ENCODE data around the gene JAKMIP2.

JAKMIP2 gene

DNA sequence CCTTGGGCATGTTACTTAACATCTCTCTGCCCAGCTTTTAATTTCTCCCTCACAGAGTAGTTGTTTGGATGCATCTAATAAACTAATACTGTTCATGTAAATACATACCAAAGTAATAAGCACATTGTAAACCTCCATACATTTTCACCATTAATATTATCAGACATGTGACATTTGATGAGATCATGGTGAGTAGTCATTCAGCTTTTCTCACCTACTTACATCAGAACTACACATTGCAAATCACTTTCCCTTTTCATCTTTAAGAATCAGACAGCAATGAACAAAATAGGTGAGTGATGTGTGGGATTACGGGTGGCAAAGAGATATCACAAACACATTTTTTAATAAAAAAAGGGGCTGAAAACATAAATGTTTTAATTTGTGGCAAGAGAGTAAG, 89.3 kb downstream of the JAKMIP2 start:
- DNase-seq, result no peak

DNA sequence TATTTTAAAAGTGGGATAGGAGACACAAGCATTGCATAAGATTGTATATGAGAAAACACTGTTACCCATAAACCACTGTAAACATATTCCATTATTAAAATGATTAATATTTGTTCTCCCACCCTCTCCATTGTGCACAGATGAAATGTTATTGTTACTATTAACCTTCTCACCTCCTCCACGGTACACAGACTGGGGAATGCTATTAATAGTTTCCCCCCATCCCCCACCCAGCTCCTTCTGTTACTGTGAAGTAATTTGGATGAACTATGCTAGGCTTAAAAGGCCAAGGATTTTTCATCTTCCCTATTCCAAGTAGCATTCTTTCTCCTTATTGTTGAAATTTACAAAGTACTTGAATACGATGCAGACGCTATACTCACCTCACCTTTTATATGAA, 91.4 kb downstream of the JAKMIP2 start:
- no peak for DNase-seq

DNA sequence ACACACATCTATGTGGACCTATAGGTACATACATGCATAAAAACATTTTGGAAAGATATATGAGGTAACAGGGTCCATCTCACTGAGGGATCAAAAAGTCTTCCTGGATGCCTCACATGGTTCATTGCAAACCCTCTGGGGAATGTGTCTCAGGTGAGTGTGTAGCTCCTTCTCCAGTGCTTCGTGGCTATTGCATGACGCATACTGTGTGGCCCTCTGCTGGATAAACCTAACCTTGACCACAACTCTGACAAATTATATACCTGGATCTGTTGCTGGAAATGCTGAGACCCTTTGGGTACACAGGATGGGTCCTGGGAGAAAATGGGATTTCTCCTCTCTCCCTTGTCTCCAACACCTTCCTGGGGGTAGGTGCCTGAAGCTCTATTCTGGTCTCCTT, 91.9 kb downstream of the JAKMIP2 start:
- DNase-seq, result no peak

DNA sequence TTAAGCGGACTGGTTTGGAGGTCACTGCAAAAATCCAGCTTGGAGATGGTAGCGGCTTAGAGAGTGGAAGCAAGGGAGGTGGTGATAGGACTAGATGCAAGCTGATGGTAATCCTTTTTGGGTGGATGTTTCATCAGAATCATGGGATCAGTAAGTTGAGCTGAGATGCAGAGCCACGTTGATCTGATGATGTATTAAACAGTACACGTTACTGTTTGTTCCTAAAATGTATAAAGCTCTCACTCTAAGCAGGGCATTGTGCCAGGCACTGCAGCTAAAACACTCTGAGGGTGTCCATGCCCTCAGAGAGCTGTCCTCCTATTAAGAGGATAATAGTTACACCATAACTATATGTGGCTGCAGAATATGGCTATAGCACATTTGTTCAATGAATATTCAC, 93.1 kb downstream of the JAKMIP2 start:
- DNase-seq, result no peak

DNA sequence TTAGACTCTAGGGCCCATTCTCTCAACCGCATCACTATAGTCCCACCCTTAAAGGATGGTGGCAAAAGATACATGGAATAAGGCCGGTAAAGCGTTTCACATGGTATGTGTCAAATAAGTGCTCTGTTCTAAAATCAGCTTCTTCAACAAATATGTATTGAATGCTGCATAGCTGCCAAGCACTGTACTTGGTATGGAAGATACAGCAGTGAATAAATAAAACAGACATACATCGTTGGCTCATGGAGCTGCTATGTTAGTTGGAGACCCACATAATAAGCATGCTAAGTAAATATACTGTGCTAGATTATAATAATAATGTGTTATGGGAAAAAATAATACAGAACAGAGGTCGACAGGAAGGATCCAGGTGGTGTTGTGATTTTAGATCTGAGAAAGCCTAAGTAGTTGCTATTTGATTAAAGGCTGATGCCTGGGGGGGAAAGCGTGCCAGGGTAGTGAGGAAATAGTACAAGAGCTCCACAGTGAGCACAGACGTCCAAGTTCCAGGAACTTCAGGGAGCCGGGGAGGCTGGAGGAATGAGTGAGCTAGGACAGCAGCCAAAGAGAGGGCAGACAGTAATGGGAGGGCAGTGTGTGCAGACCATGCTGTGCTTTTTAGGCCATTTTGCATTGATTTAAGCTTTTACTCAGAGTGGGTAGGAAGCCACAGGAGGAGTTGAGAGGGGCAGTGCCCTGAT, 93.7 kb downstream of the JAKMIP2 start:
- peak; percentile 17 for DNase-seq

DNA sequence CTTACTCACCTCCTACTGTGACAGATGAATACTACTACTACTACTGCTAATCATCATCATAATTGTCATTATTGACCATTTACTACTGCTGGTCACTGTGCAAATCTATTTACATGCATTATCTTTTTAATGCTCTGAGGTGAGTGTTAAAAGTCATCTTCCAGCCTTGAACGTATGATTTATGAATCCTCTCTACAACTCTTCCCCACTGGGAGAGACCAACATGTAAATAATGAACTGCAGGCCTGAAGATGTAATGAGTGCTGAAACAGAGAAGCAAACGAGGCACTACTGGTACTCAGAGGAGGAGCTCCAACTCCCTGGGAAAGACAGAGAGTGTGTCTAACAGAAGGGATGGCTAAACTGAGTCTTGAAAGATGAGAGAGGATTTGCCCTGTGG, 95.4 kb downstream of the JAKMIP2 start:
- peak; percentile 75 for DNase-seq

DNA sequence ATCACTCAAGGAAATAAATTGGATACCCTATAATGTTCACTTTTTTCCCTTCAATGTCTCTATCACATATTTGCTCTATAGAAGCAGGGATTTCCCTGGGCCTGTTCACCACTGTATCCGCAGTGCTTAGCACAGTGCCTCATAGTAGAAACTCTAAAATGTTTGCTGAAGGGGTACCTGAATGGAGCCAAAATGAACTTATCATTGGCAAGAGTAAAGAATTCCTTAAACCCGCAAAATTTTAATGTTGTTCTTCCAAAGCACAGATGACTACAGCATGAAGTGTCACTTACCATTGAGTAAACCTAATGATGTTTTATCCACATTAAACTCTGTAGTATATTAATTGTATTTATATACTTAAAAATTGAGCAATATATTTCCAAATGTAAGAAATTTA, 96.1 kb downstream of the JAKMIP2 start:
- no peak for DNase-seq

DNA sequence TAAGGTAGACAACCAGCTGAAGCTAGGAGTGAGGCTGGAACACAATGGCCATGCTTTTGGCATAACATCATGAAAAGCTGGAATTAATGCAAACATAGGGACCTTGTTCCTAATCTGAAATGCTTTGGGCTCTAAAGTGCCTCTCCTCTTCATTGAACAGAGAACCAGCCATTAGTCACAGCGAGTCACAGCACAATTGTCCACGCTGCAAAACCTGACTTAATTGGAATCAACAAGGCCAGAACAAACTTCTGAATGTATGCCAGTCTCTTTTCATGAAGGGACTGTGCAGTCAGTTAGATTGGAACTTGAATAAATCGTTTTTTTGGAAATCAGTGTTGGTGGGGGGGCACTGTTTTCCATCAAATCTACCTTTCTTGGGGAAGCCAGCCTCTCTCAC, 96.5 kb downstream of the JAKMIP2 start:
- DNase-seq, result no peak

DNA sequence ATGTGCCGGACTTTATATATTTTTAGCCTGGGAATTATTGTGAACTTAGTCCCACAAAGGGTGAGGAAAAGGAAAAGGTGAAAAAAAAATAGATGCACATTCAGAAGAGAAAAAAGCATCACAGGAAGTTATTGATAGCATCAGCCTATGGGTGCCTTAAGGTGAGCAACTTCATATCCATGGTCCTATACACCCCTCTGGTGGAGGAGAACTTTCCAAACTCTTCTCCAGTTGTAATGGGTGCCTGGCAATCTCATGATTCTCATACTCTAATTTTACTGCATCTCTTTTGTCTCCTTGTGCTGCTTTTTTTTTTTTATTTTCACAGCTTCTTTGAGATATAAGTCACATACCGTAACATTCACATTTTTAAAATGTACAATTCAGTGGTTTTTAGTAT, 107.4 kb downstream of the JAKMIP2 start:
- DNase-seq, result peak; percentile 25

DNA sequence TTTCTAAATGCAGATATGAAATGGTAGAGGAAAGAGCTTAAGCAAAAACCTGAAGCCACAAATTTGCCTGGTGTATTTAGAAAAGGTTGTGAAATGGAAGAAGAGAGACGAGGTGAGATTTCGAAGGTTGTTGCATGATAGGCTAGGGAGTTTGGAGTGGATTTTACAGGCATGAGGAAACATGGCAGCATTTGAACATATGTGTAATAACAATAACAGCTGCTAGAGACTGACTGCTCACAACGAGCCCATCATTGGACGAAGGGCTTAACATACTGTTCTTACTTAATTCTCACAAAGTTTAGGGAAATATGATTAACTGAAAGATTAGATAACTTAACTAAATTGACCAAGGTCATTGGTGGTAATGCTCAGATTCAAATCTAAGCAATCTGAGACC, 108.1 kb downstream of the JAKMIP2 start:
- DNase-seq, result no peak

DNA sequence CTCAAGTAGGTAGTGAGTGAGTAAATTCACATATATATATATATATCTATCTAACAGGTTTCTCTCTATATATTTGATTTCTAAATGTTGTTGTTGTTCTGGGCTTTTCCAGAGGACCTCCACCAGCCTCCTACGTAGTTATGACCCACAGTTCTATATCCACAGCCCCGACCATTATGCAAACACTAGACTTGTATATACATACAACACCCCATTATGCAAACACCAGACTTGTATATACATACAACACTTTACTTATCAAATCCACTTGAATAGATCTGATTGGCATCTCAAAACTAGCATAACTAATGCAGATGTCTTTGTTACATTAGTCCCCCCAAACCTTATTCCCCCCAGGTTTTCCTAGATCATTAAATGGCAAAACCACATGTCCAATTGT, 108.7 kb downstream of the JAKMIP2 start:
- no peak for DNase-seq

DNA sequence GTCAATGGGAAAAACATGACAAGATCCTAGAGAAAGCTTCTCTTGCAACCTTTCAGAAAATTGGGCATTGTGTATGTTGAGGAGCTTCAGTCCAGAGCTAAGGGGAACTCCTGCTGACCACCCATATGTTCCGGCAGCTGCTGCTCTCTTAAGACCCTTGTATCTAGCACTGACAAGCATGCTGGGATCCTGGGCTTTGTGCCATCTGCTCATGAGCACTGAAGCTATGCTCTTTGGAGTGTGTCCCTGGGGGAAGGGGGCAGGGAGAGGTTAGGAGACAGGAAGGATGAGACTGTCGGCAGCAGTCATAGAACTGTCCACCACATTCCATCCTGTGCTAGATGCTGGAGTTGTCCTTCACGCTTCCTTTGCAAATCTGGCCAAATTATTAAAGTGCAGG, 109.3 kb downstream of the JAKMIP2 start:
- DNase-seq, result peak; percentile 16

DNA sequence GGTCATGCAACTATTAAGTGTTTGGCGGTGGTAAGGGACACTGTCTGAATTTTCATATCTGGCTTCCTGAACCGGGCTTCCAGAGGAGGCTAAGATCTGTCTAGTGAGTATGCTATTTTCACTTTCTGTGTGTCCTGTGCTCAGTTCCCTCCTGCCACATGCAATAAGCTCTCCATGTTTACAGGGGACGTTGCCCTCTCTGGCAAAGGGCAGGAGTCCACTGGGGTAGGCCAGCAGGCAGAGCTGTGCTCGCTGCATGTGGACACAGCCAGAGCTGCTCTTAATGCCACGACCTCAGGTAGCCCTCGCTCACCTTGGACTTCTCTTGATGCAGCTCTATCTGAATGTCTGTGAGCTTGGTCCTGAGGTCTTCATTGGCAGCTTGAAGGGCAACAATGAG, 111.2 kb downstream of the JAKMIP2 start:
- DNase-seq, result no peak

DNA sequence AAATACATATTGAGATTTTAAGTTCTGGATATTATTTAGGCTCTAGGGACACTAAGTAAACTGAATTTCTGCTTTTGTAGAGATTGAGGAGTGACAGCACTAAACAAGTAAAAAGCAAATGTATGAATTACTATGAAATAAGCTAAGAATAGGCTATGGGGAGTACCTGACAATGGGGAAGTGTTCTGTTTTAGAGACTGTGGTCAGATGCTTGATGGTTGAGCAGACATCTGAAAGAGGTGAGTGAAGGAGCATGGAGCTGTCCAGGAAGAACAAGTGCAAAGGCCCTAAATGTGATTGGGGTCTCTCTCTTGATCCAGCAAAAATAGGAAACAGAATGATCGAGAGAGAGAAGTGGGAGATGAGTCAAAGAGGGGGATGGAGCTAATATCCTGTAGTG, 111.7 kb downstream of the JAKMIP2 start:
- DNase-seq, result no peak

DNA sequence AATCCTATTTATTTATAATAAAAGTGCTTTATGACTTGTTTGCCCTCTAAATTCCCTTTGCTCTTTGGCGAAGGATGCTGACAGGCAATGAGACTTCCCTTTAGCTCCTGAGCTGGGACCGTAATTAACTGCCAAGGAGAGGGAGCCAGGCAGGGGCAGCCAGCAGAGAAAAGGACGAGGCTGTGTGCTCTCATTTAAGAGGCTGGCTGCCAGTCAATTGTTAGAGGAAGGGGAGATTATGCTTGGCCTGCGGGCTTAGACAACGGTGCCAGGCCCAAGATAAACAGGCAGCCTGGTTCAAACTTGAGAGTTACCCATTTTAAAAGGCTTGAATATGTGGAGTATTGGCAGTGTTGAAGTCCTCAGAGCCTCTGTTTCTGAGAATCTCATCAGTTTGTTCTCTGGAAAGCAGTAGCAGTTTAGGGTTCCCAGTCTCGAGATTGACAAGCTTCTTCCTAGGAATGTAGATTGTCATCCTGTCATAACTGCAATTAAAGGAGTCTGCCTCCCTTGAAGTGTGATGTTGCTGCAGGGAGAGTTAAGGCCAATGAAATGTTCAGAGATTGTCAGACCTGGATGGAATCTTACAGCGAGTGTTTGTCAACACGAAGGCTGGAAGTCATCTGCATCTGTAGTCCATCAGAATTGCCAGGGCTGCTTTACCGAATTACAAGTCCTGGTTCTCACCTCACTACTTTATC, 113.2 kb downstream of the JAKMIP2 start:
- DNase-seq, result no peak

DNA sequence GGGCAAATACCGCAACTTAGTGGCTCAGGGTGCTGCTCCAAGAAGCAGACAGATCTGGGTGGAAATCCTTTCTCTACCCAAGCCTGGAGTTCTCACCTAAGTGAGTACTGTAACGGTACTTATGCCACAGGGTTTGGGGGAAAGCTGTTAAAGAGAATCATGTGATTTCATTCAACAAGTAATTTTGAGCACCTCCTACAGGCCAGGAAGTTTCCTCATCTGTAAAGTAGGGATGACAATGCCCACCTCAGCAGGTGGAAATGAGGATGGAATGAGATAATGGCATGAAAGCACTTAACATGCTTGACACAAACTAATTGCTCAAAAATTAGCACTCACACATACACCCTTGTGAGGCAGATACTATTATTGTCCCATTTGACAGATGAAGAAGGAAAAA, 114.1 kb downstream of the JAKMIP2 start:
- DNase-seq, result no peak

DNA sequence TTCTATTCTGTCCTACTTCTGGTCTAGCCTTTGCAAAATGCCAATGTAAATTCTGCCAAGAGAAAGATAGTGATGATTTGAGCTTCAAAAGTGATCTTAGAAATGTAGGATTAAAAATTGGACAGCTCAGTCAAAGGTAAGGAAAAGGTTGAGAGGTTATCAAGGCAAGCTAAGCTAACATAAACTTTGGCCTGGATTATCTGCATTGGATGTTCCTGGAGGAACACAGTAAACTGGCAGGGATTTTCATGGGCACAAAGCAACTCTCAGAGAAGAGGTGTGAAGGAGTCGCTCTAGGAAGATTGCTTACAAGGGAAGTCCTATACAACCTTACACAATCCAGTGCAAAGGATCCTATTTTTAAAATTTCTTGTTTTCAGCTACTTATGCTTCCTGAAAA, 115.2 kb downstream of the JAKMIP2 start:
- no peak for DNase-seq

DNA sequence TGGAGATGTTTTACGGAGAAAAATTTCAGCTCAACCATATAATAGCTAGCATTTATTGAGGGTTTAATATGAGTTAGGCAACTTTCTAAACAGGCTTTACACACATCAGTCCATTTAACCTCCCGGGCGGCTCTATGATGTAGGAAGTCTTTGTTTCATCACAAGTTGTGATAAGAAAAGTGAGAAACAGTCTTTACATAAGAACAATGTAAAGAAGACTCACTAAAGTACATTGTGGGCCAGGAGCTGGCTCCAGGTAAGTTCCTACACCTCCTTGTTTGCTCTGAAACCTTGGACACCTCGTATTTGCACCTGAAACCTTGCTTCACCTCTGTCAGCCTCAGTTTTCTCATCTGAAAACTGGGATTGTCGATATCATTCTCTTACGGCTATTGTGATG, 116.1 kb downstream of the JAKMIP2 start:
- DNase-seq, result no peak

DNA sequence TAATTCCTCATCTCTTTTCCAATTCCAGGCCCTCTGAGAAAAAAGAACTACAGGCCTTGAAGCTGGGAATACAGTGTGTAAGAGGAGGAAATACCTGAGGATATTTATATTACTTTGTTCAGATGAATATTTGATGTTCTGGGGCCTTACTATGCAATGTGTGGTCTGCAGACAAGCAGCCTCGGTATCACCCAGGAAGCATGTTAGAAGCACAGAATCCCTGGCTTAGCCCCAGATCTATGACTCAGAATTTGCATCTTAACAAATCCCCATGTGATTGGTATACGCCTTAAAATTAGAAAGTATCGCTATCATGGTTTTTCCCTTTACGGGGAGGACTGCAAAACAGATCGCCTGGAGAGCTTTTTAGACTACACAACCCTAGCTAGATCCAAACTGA, 121.0 kb downstream of the JAKMIP2 start:
- DNase-seq, result no peak

DNA sequence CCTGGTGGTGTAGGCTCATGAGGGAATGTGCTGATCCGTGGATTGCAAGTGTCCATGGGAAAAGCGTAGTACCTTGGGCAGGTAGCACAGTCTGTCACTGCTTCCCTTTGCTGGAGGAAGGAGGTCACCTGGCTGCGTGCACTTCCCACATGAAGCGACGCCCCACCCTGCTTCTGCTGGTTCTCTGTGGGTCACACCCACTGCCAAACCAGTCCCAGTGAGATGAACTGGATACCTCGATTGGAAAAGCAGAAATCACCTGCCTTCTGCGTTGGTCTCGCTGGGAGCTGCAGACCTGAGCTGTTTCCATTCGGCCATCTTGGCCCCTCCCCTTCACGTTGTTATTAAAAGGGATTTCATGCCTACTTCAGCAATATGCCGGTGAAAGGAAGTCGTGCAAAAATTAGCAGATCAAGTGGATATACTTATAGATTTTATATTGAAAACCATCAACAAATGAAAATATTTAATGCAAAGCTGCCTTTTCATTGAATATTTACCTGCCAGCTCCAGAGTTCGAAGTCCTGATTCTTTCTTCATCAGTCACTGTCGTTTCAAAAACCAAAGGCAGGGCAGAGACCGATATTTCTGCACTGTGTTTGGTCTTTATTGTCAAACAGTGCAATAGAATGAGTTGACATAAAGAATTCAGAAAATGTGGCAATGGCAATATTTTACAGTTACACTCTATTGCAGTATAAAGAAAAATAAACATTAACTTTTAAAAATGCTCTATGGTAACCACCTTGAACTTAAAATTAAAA, 123.2 kb downstream of the JAKMIP2 start:
- DNase-seq, result no peak

DNA sequence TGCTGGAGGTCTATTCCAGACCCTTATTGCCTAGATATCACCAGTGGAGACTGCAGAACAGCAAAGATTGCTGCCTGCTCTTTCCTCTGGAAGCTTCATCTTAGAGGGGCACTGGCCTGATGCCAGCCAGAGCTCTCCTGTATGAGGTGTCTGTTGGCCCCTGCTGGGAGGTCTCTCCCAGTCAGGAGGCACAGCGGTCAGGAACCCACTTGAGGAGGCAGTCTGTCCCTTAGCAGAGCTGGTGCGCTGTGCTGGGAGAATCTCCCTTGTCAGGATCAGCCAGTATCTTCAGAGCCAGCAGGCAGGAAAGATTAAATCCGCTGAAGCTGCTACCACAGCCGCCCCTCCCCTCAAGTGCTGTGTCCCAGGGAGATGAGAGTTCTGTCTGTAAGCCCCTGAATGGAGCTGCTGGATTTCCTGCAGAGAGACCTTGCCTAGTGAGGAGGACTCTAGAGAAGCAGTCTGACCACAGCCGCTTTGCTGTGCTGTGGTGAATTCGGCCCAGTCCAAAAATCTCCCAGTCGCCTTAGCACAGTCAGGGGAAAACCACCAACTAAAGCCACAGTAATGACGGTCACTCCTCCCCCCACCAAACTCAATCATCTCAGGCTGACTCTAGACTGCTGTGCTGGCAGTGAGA, 124.1 kb downstream of the JAKMIP2 start:
- no peak for DNase-seq

DNA sequence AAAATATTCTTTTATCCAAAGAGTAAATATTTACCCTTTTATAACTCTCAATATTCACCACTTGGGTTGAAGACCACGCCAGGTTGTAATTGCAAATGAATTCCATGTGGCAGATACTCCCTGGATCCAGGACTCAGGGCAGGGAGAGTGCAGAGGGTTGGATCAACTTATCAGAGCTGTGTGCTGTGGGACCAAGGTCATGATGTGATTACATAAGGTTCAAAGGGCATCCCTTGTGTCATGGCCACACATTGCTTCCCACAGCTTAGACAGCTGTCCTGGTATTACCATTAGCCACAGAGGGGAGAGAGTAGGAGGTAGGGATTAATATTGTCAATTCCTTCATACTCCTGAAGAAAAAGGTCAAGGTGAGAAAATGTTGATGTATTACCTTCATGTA, 133.9 kb downstream of the JAKMIP2 start:
- no peak for DNase-seq

DNA sequence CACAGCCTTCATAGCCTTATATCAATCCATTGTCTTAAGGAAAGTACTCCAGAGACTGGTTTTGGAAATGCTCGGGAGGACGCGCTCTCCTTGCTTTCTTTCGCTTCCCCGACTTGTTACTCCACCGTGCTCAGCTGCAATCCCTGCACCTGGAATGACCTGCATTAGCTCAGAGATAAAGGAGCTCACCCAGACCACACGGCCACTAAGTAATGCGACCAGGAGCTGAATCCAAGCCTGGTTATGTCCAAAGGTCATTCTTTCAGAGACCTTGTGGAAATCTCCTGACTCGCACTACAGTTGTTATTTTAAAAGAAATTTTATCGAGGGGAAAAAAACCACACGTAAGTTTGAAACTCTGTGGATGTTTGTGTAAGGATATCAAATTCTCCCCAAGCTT, 137.3 kb downstream of the JAKMIP2 start:
- no peak for DNase-seq

DNA sequence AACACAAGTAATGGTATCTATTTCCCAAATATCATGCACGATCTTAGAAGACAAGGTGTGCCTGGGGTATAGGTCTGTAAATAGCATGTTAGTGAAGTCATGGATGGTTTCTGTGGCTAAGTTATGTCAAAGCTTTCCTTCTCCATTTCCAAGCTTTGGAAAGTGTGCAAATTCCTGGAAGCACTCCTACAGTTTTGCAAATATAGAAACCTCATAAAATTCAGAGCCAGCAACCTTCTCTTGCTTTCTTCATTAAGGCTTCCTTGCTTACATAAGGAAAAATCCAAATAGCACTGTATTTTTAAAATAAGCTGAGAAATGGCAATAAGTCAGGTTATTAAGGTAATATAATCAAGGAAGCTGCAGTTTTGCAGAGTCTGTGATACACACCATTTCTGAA, 138.1 kb downstream of the JAKMIP2 start:
- DNase-seq, result no peak
